Prostate gland (tissue), 2 donors: ENCODE results near the gene ARL3. TPM values are rescaled to one million over a fixed set of nuclear protein-coding genes. Genes with fewer than 3 reads are reported as not detected.

Experiments
- DNase-seq: peaks from one replicate; pipeline ENCODE4 v3.0.0-alpha.2; 2019; ENCODE audit warnings: low spot score
- H3K27ac ChIP-seq, 2 donors: fragments of 200-600 bp; sonication (generic); 2 replicates each; pipeline ENCODE4 v1.5.1; 2017 to 2019
- H3K27me3 ChIP-seq: fragments of 200-600 bp; sonication (generic); replicated peaks from 2 replicates; pipeline ENCODE4 v1.5.1; 2019; ENCODE audit not compliant: insufficient read depth
- H3K36me3 ChIP-seq, 2 donors: fragments of 200-600 bp; sonication (generic); 1 replicate in 1 of 2; 2 replicates in 1 of 2; pipeline versions ENCODE4 v1.5.1 to v1.8.1; 2017 to 2019
- H3K4me1 ChIP-seq: fragments of 200-600 bp; sonication (generic); replicated peaks from 2 replicates; pipeline ENCODE4 v1.5.1; 2019
- H3K4me3 ChIP-seq, 2 donors: fragments of 200-600 bp; sonication (generic); 2 replicates each; pipeline ENCODE4 v1.5.1; 2017 to 2019
- H3K9me3 ChIP-seq: fragments of 200-600 bp; sonication (generic); 2 replicates; pipeline ENCODE4 v1.5.1; 2017
- CTCF ChIP-seq, 4 experiments: fragments of 200-600 bp in 2 of 4; fragments of 450-650 bp in 2 of 4; sonication (generic) in 2 of 4; IDR thresholded peaks; 1 replicate in 3 of 4; 2 replicates in 1 of 4; pipeline ENCODE4 v1.5.1; 2016 to 2019; ENCODE audit warnings: antibody characterized with exemption in 4 of 4, mild to moderate bottlenecking in 2 of 4, moderate library complexity in 2 of 4
- POLR2A ChIP-seq: fragments of 450-650 bp; IDR thresholded peaks from one replicate; pipeline ENCODE4 v1.6.1; 2016; ENCODE audit warnings: antibody characterized with exemption, mild to moderate bottlenecking
- POLR2AphosphoS5 ChIP-seq: sonication (generic); formaldehyde crosslinking; IDR thresholded peaks from one replicate; pipeline ENCODE4 v1.6.1; 2017; ENCODE audit warnings: antibody characterized with exemption
- WGBS: methylation state at CpG from one replicate; pipeline ENCODE4 v1.1.5; 2018; 5-methylcytosine and 5-hydroxymethylcytosine counted together
- intact Hi-C: fragments of 100-400 bp; cut with DNase I; formaldehyde crosslinking; loops from one replicate; pipeline ENCODE4 v1.14.2; 2022
- total RNA-seq, 2 donors: library from RNA; depleted of rRNA; stranded (reverse); fragments of >200 nt; gene quantifications; one replicate each; pipeline ENCODE4 v1.1.0, GENCODE V29; 2016

The ARL3 gene
- total RNA-seq, 2 donors from 2014 or later: 8.0 to 8.5 TPM

GRCh38 chr10:102738692-102739121 is 24.5 kb upstream of the ARL3 start:
- Histone ChIP-seq H3K9me3 (no peaks in the 10 kb centered on the region), H3K36me3 (no peaks in the 10 kb centered on the region), H3K27ac (no peak overlapping the region), H3K27me3 (no peaks in the 10 kb centered on the region), H3K4me3 (no peak overlapping the region), H3K4me1 (no peaks in the 10 kb centered on the region)
- TF ChIP-seq POLR2AphosphoS5 (no peak), POLR2A (no peak), CTCF (IDR thresholded peaks at IDR 0.05) (no peak)
- intact Hi-C loops: no loop called here
- no peak for DNase-seq

GRCh38 chr10:102735065-102735562 is 20.9 kb upstream of the ARL3 start:
- intact Hi-C loops: no loop called here
- Histone ChIP-seq H3K4me3 (no peak overlapping the region), H3K9me3 (no peaks in the 10 kb centered on the region), H3K27me3 (no peaks in the 10 kb centered on the region), H3K27ac (no peak overlapping the region), H3K4me1 (no peaks in the 10 kb centered on the region), H3K36me3 (peaks cover 0 to 2% of the 10 kb centered on the region in 2 donors)
- no peak for TF ChIP-seq POLR2A
- no peak for TF ChIP-seq CTCF (IDR thresholded peaks at IDR 0.05)
- TF ChIP-seq POLR2AphosphoS5: no peak
- DNase-seq: no peak
- 76% methylated on average over 9 of the region's 9 CpGs for WGBS

GRCh38 chr10:102732661-102733060 is 18.5 kb upstream of the ARL3 start:
- intact Hi-C loops: no loop called here
- DNase-seq: no peak
- H3K4me1 ChIP-seq: no peaks in the 10 kb centered on the region
- no peaks in the 10 kb centered on the region for H3K27me3 ChIP-seq
- H3K36me3 ChIP-seq: peaks cover 0 to 2% of the 10 kb centered on the region in 2 donors
- 92% methylated on average over 1 of the region's 1 CpG for WGBS
- H3K4me3 ChIP-seq: no peak overlapping the region
- TF ChIP-seq POLR2AphosphoS5: no peak
- no peak overlapping the region for H3K27ac ChIP-seq
- no peaks in the 10 kb centered on the region for H3K9me3 ChIP-seq

GRCh38 chr10:102731222-102731800 is 17.1 kb upstream of the ARL3 start:
- Histone ChIP-seq H3K27ac (no peak overlapping the region), H3K4me1 (no peaks in the 10 kb centered on the region), H3K27me3 (no peaks in the 10 kb centered on the region), H3K4me3 (no peak overlapping the region), H3K9me3 (no peaks in the 10 kb centered on the region), H3K36me3 (peaks cover 0 to 2% of the 10 kb centered on the region in 2 donors)
- intact Hi-C loops: no loop called here
- WGBS: 69% methylated on average over 5 of the region's 5 CpGs
- DNase-seq: no peak
- TF ChIP-seq POLR2AphosphoS5 (no peak), CTCF (IDR thresholded peaks at IDR 0.05) (no peak), POLR2A (no peak)

- no peak overlapping the region for H3K4me3 ChIP-seq
- 54% methylated on average over 30 of the region's 30 CpGs for WGBS
- H3K4me1 ChIP-seq: no peaks in the 10 kb centered on the region
- DNase-seq: peak; percentile 82
- TF ChIP-seq POLR2A: no peak
- peak; percentile 77 to 94 (median 90) for TF ChIP-seq CTCF (IDR thresholded peaks at IDR 0.05)
- peak; percentile 51 for TF ChIP-seq POLR2AphosphoS5
- H3K27me3 ChIP-seq: no peaks in the 10 kb centered on the region
- H3K36me3 ChIP-seq: peaks cover 0 to 2% of the 10 kb centered on the region in 2 donors
- H3K27ac ChIP-seq: no peak overlapping the region
- intact Hi-C loops: loop anchor here (1.0 to 10.0 kb wide), 3 partner anchors 172 to 515 kb away; partner anchors contain the start of gene RPEL1
- no peaks in the 10 kb centered on the region for H3K9me3 ChIP-seq
Measured at GRCh38 chr10:102729029-102730026, 15.1 kb upstream of the ARL3 start.
